Aorta (tissue), 5 donors: Measurements from ENCODE around the gene TRIM8. TPM values are rescaled to one million over a fixed set of nuclear protein-coding genes. Genes with fewer than 3 reads are reported as not detected.

Experiments
- ATAC-seq: fragments of 200-7000 bp; cut with Tn5 transposase; one replicate; pipeline ENCODE4 v1.9.1; 2022; ENCODE audit warnings: moderate library complexity; ENCODE audit not compliant: low FRiP score
- DNase-seq, 2 donors: peaks; one replicate each; pipeline ENCODE4 v3.0.0-alpha.2; 2020
- H3K27ac ChIP-seq, 2 donors: one replicate each; pipeline ENCODE4 v1.5.1; 2013; ENCODE audit warnings: low read length in 2 of 2, mild to moderate bottlenecking in 2 of 2, moderate library complexity in 2 of 2, control low read depth in 1 of 2, inconsistent platforms in 1 of 2, low read depth in 1 of 2
- H3K27me3 ChIP-seq, 2 donors: one replicate each; pipeline ENCODE4 v1.6.1; 2013; ENCODE audit warnings: control low read depth in 1 of 2, low read length in 1 of 2, mild to moderate bottlenecking in 1 of 2, moderate library complexity in 1 of 2; ENCODE audit not compliant: insufficient read depth in 2 of 2, control insufficient read depth in 1 of 2
- H3K36me3 ChIP-seq, 2 donors: one replicate each; pipeline ENCODE4 v1.6.1; 2013; ENCODE audit warnings: control low read depth in 1 of 2, low read length in 1 of 2, mild to moderate bottlenecking in 1 of 2; ENCODE audit not compliant: insufficient read depth in 2 of 2, control insufficient read depth in 1 of 2
- H3K4me1 ChIP-seq, 2 donors: one replicate each; pipeline ENCODE4 v1.6.1; 2013; ENCODE audit warnings: low read length in 2 of 2, control low read depth in 1 of 2, mild to moderate bottlenecking in 1 of 2, moderate library complexity in 1 of 2; ENCODE audit not compliant: insufficient read depth in 2 of 2, control insufficient read depth in 1 of 2
- H3K4me3 ChIP-seq, 2 donors: one replicate each; pipeline ENCODE4 v1.5.1; 2013; ENCODE audit warnings: low read length in 2 of 2, control low read depth in 1 of 2, mild to moderate bottlenecking in 1 of 2
- H3K9me3 ChIP-seq: one replicate; pipeline ENCODE4 v1.6.1; 2013; ENCODE audit warnings: mild to moderate bottlenecking, low read length; ENCODE audit not compliant: control insufficient read depth
- WGBS, 2 donors: extraction: QIAGEN DNeasy Blood & Tissue Kit; methylation state at CpG; one replicate each; pipeline ENCODE4 v1.1.7; 2013; 5-methylcytosine and 5-hydroxymethylcytosine counted together
- intact Hi-C, 2 donors: fragments of 100-400 bp; cut with DNase I; formaldehyde crosslinking; loops; one replicate each; pipeline versions ENCODE4 v1.14.2 to v1.15.0; 2022
- polyA plus RNA-seq, 2 donors: library from polyadenylated mRNA; stranded (reverse); fragments of 200-250 nt; gene quantifications; one replicate each; pipeline ENCODE4 v1.2.3, GENCODE V29; 2013
- total RNA-seq, 2 donors: library from RNA; stranded (reverse); fragmentation: NEBNext Ultra II Directional; extraction: Animal tissue kit (Norgen Biotek cat#: 25700); gene quantifications; one replicate each; pipeline ENCODE4 v1.2.1, GENCODE V29; 2021
- donor health status: healthy with polysubstance abuse.
- donor health status: Bipolar disorder and iron deficiency.
- donor health status: DM: no; HTN: no; CAD: no.
- donor health status: DM: no; HTN: no; CAD: no.
- donor health status: DM: yes; HTN: yes; CAD: no.

TRIM8 gene
- total and polyA plus RNA-seq, 4 donors: 40.6 to 189 (median 99.2) TPM

DNA sequence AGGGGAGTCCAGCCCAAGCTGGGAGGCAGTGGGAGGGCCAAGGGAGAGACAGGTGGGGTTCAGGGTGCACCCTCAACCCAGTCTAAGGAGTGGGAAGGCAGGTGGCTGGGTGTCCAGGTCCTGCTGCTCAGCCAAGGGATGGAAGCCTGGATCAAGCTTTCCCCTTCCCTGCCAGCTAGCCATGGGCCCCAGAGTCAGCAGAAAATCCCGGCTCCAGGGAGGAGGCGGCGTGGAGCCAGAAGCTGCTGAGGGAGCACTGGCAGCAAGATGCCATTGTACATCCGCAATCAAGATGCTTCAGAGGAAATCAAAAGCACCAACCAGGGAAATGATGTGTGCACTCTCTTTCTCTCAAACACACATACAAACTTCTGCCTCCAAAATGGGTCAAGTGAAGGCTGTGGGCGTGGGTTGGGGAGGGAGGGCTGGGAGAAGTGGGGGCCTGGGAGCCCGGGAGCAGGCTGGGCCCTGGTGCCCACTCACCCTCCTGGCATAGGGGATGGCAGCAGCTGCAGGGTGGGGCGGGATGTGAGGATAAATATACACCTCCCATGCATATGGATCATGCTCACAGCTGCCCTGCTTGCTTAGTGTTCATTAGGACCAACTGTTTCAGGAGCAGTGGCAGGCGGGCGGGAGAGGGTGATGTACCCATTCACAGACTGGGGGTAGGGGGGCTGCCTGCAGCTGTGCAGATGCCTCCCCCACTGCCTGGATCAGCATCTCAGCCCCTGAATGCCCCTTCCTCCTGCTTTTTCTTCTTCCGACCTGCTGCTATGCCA is 24.2 kb downstream of the TRIM8 start:
- 77 to 85% methylated on average over 10 of the region's 10 CpGs for WGBS, 2 donors
- DNase-seq (peak in 1 of 2 donors; percentile 56), ATAC-seq (no peak)
- H3K27ac ChIP-seq: peak overlapping the region in 1 of 2 donors; percentile 18
- H3K4me3 ChIP-seq: no peak overlapping the region
- H3K27me3 ChIP-seq: no peaks in the 10 kb centered on the region
- no peaks in the 10 kb centered on the region for H3K36me3 ChIP-seq
- no peaks in the 10 kb centered on the region for H3K9me3 ChIP-seq
- intact Hi-C loops: no loop called here
- no peaks in the 10 kb centered on the region for H3K4me1 ChIP-seq

DNA sequence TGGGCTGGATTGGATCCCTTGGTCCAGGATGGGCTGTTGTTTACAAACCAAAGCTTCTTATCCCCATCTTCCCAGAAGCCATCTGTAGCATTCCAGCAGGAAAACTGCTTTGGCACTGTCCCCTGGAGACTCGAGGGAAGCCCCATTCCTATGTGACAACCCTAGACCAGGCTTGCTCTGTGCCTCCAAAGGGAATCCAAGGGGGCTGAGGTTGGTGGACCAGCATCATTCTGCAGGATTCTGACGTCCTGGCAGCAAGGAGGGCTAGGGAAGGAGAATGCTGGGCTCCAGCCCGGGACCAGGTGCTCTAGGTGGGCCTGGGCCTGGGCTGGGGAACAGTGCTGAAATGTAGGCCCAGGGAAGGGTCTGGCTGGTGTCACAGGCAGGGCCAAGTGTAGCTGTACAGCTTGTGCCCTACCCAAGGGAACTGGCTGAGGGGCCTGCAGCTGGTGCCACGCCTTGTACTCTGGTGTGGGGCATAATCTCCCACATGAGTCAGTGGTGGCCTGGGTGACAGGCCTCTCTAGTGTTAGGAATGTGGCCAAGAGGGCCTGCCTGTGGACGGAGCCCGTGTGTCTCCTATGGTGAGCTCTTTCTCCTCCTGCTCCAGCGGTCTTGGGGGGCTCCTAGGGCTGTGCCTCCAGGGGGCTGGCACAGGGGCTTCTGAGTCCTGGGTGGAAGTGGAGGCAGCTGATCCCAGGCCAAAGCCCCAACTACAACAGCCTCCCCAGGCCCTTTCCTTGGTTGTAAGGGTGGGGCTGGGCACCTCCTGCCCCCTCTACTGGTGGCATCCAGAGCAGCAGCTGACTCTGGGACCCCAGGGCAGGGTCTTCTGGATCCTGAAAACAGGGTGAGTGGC is 25.2 kb downstream of the TRIM8 start:
- H3K4me1 ChIP-seq: no peaks in the 10 kb centered on the region
- no peaks in the 10 kb centered on the region for H3K9me3 ChIP-seq
- H3K27me3 ChIP-seq: no peaks in the 10 kb centered on the region
- H3K36me3 ChIP-seq: no peaks in the 10 kb centered on the region
- 33 to 34% methylated on average over 6 to 7 of the region's 7 CpGs for WGBS, 2 donors
- H3K27ac ChIP-seq: peak overlapping the region in 1 of 2 donors; percentile 18
- intact Hi-C loops: no loop called here
- ATAC-seq: peak; percentile 68
- DNase-seq: peak in 1 of 2 donors; percentile 83
- H3K4me3 ChIP-seq: no peak overlapping the region

DNA sequence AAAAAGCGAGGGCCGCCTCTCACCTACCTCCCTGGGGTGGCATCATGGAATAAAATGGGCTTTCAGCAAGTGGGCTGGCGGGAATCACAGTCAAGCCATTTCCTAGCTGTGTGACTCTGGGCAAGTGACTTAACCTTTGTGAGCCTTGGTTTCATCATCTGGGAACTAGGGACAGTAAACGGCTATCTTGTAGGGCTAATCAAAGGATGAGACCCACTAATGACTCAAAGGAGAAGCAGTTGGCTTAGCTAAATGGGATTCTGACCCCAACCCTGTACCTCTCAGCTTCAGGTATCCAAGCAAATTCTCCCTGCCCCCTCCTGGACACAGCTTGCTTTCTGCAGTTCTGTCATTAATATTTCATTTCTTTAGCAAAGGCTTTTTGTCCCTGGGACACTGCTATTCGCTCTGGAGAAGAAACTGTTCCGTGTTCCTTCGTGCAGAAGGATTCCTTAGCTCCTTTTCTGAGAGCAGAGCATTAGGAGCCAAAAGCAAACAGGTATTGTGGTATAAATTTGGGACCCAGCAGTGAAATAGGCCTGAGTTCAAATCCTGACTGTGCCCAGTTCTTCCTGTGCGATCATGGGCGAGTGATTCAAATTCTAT is 25.9 kb downstream of the TRIM8 start:
- no peak for ATAC-seq
- no peak for DNase-seq

DNA sequence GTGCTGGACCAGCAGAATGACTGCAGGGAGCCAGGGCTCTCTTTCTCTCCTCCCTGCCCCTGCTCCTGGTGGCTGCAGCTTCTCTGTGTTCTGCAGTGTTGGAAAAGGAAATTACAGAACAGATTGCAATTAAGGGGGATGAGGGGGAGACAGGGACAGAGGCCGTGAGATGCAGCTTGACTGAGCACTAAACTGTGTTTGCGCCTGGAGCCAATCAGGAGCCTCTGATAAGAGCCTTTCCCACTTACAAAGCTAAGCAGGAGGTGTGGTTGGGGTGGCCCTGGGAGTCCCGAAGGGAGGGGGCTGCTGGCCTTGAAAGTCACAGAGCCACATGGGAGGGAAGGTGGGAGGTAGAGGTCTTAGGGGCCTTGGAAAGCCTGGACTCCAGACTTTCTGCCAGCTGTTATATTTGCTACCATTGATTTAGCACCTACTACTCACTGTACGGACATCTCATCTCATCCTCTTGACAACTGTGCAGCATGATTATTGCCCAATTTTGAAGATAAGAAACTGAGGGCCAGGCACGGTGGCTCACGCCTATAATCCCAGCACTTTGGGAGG is 26.7 kb downstream of the TRIM8 start:
- WGBS, 2 donors: 80 to 83% methylated on average over 6 of the region's 6 CpGs
- Histone ChIP-seq H3K36me3 (no peaks in the 10 kb centered on the region), H3K27me3 (no peaks in the 10 kb centered on the region), H3K4me1 (peaks cover 0 to 3% of the 10 kb centered on the region in 2 donors), H3K4me3 (no peak overlapping the region), H3K9me3 (no peaks in the 10 kb centered on the region), H3K27ac (no peak overlapping the region)
- DNase-seq: peak in 1 of 2 donors; percentile 38
- ATAC-seq: no peak
- intact Hi-C loops: no loop called here

More for the DNA sequence above, 25.9 kb downstream of the TRIM8 start:
- intact Hi-C loops: no loop called here
- H3K36me3 ChIP-seq: no peaks in the 10 kb centered on the region
- no peaks in the 10 kb centered on the region for H3K9me3 ChIP-seq
- H3K27me3 ChIP-seq: no peaks in the 10 kb centered on the region
- no peak overlapping the region for H3K27ac ChIP-seq
- 92 to 94% methylated on average over 9 of the region's 9 CpGs for WGBS, 2 donors
- no peak overlapping the region for H3K4me3 ChIP-seq
- peaks cover 0 to 3% of the 10 kb centered on the region in 2 donors for H3K4me1 ChIP-seq

DNA sequence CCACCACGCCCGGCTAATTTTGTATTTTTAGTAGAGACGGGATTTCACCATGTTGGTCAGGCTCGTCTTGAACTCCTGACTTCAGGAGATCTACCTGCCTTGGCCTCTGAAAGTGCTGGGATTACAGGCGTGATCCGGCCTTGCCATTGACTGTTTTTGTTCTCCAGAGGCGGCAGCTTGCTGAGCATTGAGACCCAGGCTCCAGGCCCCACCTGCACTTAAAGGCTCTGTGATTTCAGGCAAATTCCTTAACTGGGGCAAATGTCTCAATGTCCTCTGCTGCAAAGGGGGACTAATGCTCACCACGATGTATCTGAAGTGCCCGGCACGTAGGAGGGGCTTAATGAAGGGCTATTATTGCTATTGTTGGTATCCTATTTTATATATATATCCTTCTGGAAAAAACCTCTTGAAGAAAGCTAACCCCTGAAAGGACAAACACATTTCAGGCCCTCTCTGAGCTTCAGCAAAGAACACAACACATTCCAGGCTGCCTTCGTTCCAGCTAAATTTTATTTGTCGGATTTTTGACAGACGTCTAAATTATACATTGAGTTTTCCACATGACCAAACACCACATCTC is 29.0 kb downstream of the TRIM8 start:
- H3K27me3 ChIP-seq: no peaks in the 10 kb centered on the region
- DNase-seq (peak in 1 of 2 donors; percentile 24), ATAC-seq (no peak)
- peaks cover 0 to 3% of the 10 kb centered on the region in 2 donors for H3K4me1 ChIP-seq
- 56% methylated on average over 13 of the region's 13 CpGs for WGBS, 2 donors
- intact Hi-C loops: no loop called here
- no peaks in the 10 kb centered on the region for H3K9me3 ChIP-seq
- H3K4me3 ChIP-seq: no peak overlapping the region
- no peaks in the 10 kb centered on the region for H3K36me3 ChIP-seq
- peak overlapping the region; percentile 19 to 60 for H3K27ac ChIP-seq

DNA sequence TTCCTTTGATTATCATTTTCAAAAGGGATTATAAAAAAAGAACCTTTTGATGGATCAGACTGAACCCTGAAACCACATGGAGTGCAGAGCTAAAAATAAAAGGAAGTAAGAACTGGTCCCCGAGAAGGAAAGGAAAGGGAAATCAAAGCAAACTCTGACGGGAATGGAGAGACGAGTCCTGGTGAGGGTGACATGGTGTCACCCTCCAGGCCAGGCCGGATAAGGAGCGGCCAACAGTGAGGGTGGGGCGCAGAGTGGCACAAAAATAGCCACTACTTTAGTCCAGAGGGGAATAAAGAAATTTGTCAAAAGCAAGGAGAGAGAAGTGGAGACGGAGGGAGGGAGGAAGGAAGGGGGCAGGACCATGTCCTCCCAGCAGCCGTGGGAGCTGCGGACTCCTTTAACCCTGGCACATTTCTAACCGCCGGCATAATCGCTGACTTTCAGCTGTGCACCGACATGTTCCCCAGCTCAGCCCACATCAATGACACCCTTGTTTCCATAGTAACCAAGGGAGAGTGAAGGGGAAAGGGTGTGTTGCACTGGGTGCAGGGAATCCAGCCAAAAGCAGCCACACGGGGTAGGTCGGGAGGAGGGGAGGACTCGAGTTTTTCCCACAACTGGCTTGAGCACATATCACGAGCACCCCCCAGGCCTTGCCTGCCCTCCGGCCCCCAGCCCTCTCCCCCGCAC is 29.7 kb downstream of the TRIM8 start:
- H3K27ac ChIP-seq: peak overlapping the region; percentile 18 to 19
- ATAC-seq (peak; percentile 79), DNase-seq (peak; percentile 84 to 85)
- no peaks in the 10 kb centered on the region for H3K36me3 ChIP-seq
- intact Hi-C loops: loop anchor here in 1 of 2 donors (2.0 kb wide), 1 partner anchor 27 kb away; no protein-coding TSS in a partner anchor
- H3K4me3 ChIP-seq: peak overlapping the region in 1 of 2 donors; percentile 9
- 1% methylated on average over 19 of the region's 19 CpGs for WGBS, 2 donors
- H3K9me3 ChIP-seq: no peaks in the 10 kb centered on the region
- H3K27me3 ChIP-seq: no peaks in the 10 kb centered on the region
- peaks cover 0 to 3% of the 10 kb centered on the region in 2 donors for H3K4me1 ChIP-seq

DNA sequence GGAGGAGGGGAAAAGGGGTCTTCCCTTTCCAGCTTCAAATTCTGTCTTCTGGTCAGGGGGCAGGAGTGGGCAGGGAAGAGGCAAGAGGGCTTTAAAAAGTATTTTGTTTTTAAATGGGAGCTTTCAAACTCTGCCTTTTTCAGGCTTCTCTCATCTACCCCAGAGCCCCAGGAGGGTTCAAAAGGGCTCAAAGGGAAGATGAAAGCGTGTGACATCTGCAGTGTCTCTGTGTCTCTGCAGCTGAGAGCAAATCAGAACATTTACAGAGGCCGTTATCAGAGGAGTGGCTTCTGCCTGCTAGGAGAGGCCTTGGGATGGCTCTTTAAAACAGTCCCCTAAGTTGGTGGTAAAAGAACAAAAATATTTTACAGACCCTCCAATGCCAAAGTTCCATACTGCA is 30.3 kb downstream of the TRIM8 start:
- DNase-seq (no peak), ATAC-seq (no peak)
- intact Hi-C loops: loop anchor here in 1 of 2 donors (2.0 kb wide), 1 partner anchor 28 kb away; no protein-coding TSS in a partner anchor
- no peaks in the 10 kb centered on the region for H3K36me3 ChIP-seq
- H3K4me1 ChIP-seq: peaks cover 0 to 3% of the 10 kb centered on the region in 2 donors
- H3K9me3 ChIP-seq: no peaks in the 10 kb centered on the region
- peak overlapping the region; percentile 18 to 19 for H3K27ac ChIP-seq
- no peaks in the 10 kb centered on the region for H3K27me3 ChIP-seq
- H3K4me3 ChIP-seq: peak overlapping the region in 1 of 2 donors; percentile 9
- 23 to 29% methylated on average over 2 of the region's 2 CpGs for WGBS, 2 donors
